ENCODE data around the gene PIAS1. TPM values are rescaled to one million over a fixed set of nuclear protein-coding genes. Genes with fewer than 3 reads are reported as not detected.
"Not testable (repeated sequence)": the region's sequence is repeated elsewhere in the genome, so short reads cannot be mapped to it uniquely, and the experiment has no call there.

Gene PIAS1
- polyA plus RNA-seq, 1 donor: 46.5 TPM

DNA sequence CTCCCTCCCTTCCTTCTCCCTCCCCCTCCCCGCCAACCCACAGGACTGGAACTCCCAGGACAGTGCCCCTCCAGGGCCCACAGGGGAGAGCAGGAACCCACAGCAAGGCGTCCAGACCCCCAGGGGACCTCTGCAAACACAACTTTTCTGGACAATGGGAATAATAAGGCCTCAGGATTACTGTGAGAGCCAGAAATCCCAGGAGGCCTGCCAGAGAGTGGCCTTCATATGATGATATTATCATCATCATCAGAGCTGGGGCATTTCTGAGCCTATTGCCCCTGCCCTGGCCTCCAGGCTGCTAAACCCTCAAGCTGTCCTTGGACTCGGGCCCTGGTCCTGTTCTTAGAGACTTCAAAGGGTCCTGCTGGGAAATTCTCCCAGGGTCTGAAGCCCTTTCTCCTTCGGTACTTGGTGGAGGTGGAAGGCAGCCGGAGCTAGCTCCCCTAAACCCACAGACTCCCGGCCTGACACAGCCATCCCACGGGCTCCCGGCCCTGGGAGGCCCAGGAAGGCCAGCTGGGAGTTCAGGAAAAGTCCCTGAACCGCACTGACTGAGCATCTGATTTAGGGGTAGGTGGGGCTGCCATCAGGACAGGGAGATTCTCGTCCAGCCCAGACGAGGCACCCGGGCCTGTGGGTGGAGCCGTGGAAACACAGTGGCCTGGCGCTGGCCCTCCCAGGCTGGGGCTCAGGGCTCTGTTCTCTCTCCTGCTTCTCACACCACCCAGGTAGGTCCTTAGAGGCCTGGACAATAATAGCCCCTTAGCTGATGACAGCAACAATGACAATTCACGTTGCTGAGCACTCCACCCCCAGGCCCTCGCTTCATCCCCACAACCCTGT is 146.1 kb downstream of the PIAS1 start:
- Histone ChIP-seq H3K9me3 (ENCODE audit: control insufficient read depth, low read depth, low read length) (no peaks in the 10 kb centered on the region), H3K36me3 (ENCODE audit: control insufficient read depth, insufficient read depth, low read length) (peaks cover 38% of the 10 kb centered on the region), H3K4me1 (ENCODE audit: control insufficient read depth, insufficient read depth, low read length) (peaks cover 33% of the 10 kb centered on the region), H3K27ac (ENCODE audit: low read length) (no peak overlapping the region), H3K27me3 (ENCODE audit: control insufficient read depth, insufficient read depth, low read length) (no peaks in the 10 kb centered on the region), H3K4me3 (ENCODE audit: low read length) (peak overlapping the region; percentile 0)
- DNase-seq: no peak
- no CpG with 5 or more reads among the region's 16 CpGs for WGBS (ENCODE audit: insufficient coverage, low lambda C conversion rate)

DNA sequence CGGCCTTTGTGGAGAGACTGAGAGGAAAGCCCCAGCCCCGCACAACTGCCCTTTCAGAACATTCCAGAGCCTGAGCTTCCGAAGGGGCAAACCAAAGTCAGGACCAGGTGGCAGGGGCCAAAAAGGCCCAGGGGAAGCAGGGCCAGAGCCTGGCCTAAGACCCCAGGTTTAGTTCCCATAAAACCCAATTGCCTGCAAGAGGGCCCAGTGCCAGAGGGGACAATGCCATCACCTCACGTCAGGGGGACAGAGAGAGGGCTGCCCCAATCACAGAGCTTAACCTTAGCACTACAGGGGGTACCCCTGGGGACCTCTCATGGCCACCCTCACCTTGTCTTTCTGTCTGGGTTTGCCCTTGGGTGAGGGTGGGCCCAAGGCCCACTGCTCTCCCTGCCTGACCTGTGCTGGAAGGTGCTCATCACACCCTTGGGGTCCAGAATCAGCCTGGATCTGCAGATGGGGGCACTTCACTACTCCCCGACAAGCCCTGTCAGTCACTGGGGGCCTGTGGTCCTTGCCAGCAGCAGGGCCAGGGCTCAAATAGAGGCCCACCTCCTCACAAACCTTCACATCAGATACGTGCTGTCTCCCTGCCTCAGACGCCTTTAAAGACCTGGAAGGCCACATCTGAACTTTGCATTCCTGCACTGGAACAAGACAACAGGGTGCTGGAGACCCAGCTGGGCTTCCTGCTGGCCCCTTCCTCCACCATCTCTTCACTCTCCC is 147.2 kb downstream of the PIAS1 start:
- Histone ChIP-seq H3K36me3 (ENCODE audit: control insufficient read depth, insufficient read depth, low read length) (peaks cover 27% of the 10 kb centered on the region), H3K9me3 (ENCODE audit: control insufficient read depth, low read depth, low read length) (no peaks in the 10 kb centered on the region), H3K4me1 (ENCODE audit: control insufficient read depth, insufficient read depth, low read length) (peaks cover 42% of the 10 kb centered on the region), H3K27me3 (ENCODE audit: control insufficient read depth, insufficient read depth, low read length) (no peaks in the 10 kb centered on the region), H3K27ac (ENCODE audit: low read length) (no peak overlapping the region), H3K4me3 (ENCODE audit: low read length) (peak overlapping the region; percentile 2)
- no CpG with 5 or more reads among the region's 7 CpGs for WGBS (ENCODE audit: insufficient coverage, low lambda C conversion rate)
- DNase-seq: no peak

DNA sequence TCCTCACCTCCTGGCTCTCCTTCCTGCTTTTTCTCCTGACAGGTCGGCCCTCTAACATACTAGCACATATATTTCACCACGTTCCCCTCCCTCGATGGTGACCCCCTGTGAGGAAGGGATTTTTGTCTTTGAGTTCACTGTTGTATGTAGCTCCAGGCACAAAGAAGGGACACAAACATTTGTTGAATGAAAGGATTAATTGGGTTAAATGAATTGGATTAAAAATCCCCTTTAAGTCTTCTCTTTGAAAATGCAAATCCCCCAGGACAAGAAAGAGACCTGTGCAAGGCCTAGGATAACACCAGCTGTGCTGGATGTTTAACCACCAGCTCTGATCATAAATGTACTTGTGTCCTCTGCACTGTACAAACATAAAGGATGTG is 147.8 kb downstream of the PIAS1 start:
- Histone ChIP-seq H3K27me3 (ENCODE audit: control insufficient read depth, insufficient read depth, low read length) (no peaks in the 10 kb centered on the region), H3K9me3 (ENCODE audit: control insufficient read depth, low read depth, low read length) (no peaks in the 10 kb centered on the region), H3K4me3 (ENCODE audit: low read length) (peak overlapping the region; percentile 2), H3K27ac (ENCODE audit: low read length) (no peak overlapping the region), H3K36me3 (ENCODE audit: control insufficient read depth, insufficient read depth, low read length) (peaks cover 24% of the 10 kb centered on the region), H3K4me1 (ENCODE audit: control insufficient read depth, insufficient read depth, low read length) (peaks cover 47% of the 10 kb centered on the region)
- DNase-seq: no peak
- WGBS (ENCODE audit: insufficient coverage, low lambda C conversion rate): no CpG with 5 or more reads among the region's 3 CpGs

DNA sequence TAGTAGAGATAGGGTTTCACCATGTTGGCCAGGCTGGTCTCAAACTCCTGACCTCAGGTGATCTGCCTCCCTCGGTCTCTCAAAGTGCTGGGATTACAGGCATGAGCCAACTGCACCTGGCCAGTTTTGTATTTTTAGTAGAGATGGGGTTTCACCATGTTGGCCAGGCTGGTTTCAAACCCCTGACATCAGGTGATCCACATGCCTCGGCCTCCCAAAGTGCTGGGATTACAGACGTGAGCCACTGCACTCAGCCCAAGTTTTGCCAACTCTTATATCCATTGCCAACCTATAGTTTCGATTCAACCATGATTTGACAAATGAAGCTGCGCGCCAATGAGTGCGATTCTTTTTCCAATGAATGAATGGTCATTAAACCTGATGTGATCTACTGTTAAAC is 148.9 kb downstream of the PIAS1 start:
- not testable (repeated sequence) for H3K27me3 ChIP-seq (ENCODE audit: control insufficient read depth, insufficient read depth, low read length); DNase-seq; H3K27ac ChIP-seq (ENCODE audit: low read length); H3K9me3 ChIP-seq (ENCODE audit: control insufficient read depth, low read depth, low read length)
- Histone ChIP-seq H3K4me3 (ENCODE audit: low read length) (peak overlapping the region; percentile 71), H3K36me3 (ENCODE audit: control insufficient read depth, insufficient read depth, low read length) (peaks cover 13% of the 10 kb centered on the region), H3K4me1 (ENCODE audit: control insufficient read depth, insufficient read depth, low read length) (peaks cover 47% of the 10 kb centered on the region)
- no CpG with 5 or more reads among the region's 7 CpGs for WGBS (ENCODE audit: insufficient coverage, low lambda C conversion rate)

DNA sequence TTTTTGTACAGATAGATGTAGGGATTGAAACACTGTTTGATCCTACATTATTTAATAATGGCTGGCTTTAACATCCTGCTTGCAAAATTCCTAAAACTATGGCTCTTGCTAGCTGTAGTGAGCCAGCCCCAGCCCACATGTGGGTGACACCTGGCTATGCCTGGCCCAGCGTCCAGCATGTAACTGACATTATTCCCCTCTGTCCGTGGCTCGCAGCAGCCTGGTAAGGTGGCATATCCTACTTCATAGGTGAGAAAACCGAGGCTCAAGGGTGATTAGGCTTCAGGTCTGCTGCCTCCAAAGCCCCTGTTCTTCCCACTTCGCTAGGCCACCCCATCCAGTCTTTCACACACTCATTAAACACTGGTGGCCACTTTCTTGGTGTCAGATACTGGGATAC is 149.4 kb downstream of the PIAS1 start:
- WGBS (ENCODE audit: insufficient coverage, low lambda C conversion rate): no CpG with 5 or more reads among the region's 5 CpGs
- Histone ChIP-seq H3K4me3 (ENCODE audit: low read length) (peak overlapping the region; percentile 71), H3K27me3 (ENCODE audit: control insufficient read depth, insufficient read depth, low read length) (no peaks in the 10 kb centered on the region), H3K36me3 (ENCODE audit: control insufficient read depth, insufficient read depth, low read length) (peaks cover 11% of the 10 kb centered on the region), H3K9me3 (ENCODE audit: control insufficient read depth, low read depth, low read length) (no peaks in the 10 kb centered on the region), H3K27ac (ENCODE audit: low read length) (peak overlapping the region; percentile 97), H3K4me1 (ENCODE audit: control insufficient read depth, insufficient read depth, low read length) (peaks cover 47% of the 10 kb centered on the region)
- no peak for DNase-seq

DNA sequence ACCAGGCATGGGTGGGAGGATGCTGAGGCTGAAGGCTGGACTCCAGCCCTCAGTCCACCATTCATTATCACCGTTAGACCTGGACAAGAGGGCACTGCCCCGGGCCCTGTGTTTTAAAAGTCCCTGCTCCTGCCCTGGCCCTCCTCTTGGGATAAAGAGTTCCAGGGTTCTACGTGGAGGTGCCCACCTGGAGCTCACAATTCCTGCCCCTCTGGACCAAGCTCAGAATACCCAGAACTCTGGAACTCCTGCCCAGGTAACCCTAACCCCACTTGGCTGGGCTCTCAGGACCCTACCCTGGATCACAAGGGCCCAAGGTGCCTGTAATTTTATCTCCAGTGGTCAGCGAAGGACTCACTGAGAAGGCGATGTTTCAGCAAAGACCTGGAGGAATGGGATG is 149.8 kb downstream of the PIAS1 start:
- peak overlapping the region; percentile 71 for H3K4me3 ChIP-seq (ENCODE audit: low read length)
- DNase-seq: no peak
- H3K36me3 ChIP-seq (ENCODE audit: control insufficient read depth, insufficient read depth, low read length): peaks cover 11% of the 10 kb centered on the region
- peaks cover 47% of the 10 kb centered on the region for H3K4me1 ChIP-seq (ENCODE audit: control insufficient read depth, insufficient read depth, low read length)
- H3K27ac ChIP-seq (ENCODE audit: low read length): peak overlapping the region; percentile 97
- H3K27me3 ChIP-seq (ENCODE audit: control insufficient read depth, insufficient read depth, low read length): no peaks in the 10 kb centered on the region
- no CpG with 5 or more reads among the region's 5 CpGs for WGBS (ENCODE audit: insufficient coverage, low lambda C conversion rate)
- H3K9me3 ChIP-seq (ENCODE audit: control insufficient read depth, low read depth, low read length): no peaks in the 10 kb centered on the region

DNA sequence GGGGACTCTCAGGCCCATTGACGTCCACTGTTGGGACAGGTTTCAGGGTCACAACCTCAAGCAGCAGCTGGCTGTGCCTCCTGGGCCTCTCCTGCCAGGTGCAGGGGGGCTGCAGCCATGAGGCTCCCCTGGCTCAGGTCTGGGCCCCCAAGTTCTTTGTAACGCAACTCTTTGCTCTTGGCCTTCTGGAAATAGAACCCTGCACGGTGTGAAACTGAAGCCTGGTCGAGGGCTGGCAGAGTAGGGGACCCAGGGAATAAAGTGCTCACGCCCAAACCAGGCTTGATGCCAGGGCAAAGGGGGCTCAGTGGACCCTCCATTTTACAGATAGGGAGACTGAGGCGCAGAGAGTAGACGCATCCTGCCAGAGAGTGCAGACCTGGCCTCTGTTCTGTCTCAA is 150.2 kb downstream of the PIAS1 start:
- Histone ChIP-seq H3K36me3 (ENCODE audit: control insufficient read depth, insufficient read depth, low read length) (peaks cover 9% of the 10 kb centered on the region), H3K4me3 (ENCODE audit: low read length) (peak overlapping the region; percentile 71), H3K9me3 (ENCODE audit: control insufficient read depth, low read depth, low read length) (no peaks in the 10 kb centered on the region), H3K4me1 (ENCODE audit: control insufficient read depth, insufficient read depth, low read length) (peaks cover 47% of the 10 kb centered on the region), H3K27me3 (ENCODE audit: control insufficient read depth, insufficient read depth, low read length) (no peaks in the 10 kb centered on the region), H3K27ac (ENCODE audit: low read length) (peak overlapping the region; percentile 97)
- no peak for DNase-seq
- no CpG with 5 or more reads among the region's 7 CpGs for WGBS (ENCODE audit: insufficient coverage, low lambda C conversion rate)

DNA sequence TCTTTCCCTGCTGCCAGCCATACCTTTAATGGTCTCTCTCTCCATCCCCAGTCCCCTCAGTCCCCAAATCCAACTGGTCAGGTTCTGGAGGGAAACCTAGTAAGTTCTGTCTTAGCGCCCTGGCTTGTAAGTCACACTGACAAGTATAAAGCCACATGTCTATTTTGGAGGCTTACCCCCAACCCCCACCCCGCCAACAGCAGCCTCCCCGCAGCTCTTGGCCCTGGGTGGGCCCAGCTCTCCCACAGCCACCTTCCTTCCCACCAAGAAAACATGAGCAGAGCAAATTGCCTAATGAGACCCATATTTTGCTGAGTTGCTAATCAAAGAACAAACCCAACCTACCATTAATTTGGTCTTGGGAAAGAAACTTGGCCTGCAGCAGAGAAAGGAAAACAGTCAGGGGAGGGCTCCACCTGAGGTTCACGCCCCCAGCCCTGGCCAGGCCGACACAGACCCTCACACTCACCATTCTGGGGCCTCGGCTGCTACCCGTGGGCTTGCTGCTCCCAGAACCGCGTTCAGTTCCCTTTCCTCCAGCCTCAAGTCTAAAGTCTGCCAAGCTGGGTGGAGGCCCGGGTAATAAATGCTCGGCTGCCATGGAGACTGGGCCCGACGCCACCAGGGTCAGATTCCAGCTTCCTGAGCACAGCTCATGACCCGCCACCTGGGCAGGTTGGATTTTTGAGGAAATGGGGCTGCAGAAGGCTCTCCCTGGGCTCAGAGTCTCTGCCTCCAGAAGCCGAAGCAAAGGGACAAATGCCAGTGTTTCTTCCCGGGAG is 150.9 kb downstream of the PIAS1 start, which contains the start of gene CALML4:
CALML4 (minus strand) TSS at position 557 of the 782 bp plus-strand sequence; CDS start at position 472, 85 bp downstream.
- Histone ChIP-seq H3K4me1 (ENCODE audit: control insufficient read depth, insufficient read depth, low read length) (peaks cover 44% of the 10 kb centered on the region), H3K27ac (ENCODE audit: low read length) (peak within 1 kb of the TSS; percentile 97), H3K4me3 (ENCODE audit: low read length) (peak within 1 kb of the TSS; percentile 71), H3K36me3 (ENCODE audit: control insufficient read depth, insufficient read depth, low read length) (peaks cover 11% of the 10 kb centered on the region), H3K9me3 (ENCODE audit: control insufficient read depth, low read depth, low read length) (no peaks in the 10 kb centered on the region), H3K27me3 (ENCODE audit: control insufficient read depth, insufficient read depth, low read length) (no peaks in the 10 kb centered on the region)
- DNase-seq: peak; percentile 95 to 98
- no CpG with 5 or more reads among the region's 16 CpGs for WGBS (ENCODE audit: insufficient coverage, low lambda C conversion rate)

DNA sequence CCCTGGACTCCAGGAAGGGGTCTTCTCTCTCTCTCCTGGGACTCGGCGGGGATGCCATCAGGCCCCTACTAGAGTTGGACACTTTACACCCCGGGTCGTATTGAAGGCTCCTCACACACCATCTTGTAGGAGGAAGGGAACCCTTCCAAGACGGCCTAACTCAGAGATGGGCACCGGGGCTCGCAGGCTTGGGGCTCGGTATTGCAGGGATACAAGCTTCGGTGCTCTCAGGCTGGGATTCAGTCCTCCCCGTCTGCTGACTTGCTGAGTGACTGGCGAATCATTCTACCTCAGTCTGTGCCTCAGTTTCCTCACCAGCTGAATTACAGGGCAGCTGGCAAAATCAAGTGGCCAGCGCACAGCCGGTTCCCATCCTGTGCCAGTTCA is 151.4 kb downstream of the PIAS1 start:
- DNase-seq: no peak
- Histone ChIP-seq H3K4me3 (ENCODE audit: low read length) (peak overlapping the region; percentile 71), H3K9me3 (ENCODE audit: control insufficient read depth, low read depth, low read length) (no peaks in the 10 kb centered on the region), H3K27ac (ENCODE audit: low read length) (peak overlapping the region; percentile 97), H3K27me3 (ENCODE audit: control insufficient read depth, insufficient read depth, low read length) (no peaks in the 10 kb centered on the region), H3K4me1 (ENCODE audit: control insufficient read depth, insufficient read depth, low read length) (peaks cover 44% of the 10 kb centered on the region), H3K36me3 (ENCODE audit: control insufficient read depth, insufficient read depth, low read length) (peaks cover 16% of the 10 kb centered on the region)
- WGBS (ENCODE audit: insufficient coverage, low lambda C conversion rate): no CpG with 5 or more reads among the region's 13 CpGs

DNA sequence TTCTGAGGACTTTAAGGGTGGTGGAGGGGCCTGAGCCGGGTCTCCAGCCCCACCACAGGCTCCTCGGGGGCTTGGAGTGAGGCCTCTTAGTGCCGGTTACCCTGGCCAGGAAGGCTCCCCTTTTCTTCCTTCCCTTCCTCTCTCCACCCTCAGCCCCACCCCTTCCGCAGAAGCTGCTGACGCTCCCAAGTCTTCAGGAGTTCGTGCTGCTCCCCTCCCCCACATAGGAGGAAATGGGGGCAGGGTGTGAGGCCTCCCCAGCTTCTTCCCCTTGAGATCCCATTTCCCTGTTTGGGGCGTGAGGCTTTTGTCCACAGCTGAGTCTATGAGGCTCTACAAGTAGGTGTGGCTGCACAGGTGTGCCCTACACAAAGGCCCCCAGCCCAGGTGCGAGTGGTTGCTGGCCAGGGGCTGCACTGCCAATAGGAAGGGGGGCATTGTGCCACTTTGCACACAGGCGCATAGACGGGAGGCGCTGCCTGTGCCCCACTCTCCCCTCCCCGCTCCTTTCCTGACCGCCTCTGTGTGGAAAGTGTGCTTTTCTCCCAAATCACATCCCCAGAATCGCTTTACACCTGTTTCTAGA is 151.9 kb downstream of the PIAS1 start:
- no CpG with 5 or more reads among the region's 14 CpGs for WGBS (ENCODE audit: insufficient coverage, low lambda C conversion rate)
- H3K36me3 ChIP-seq (ENCODE audit: control insufficient read depth, insufficient read depth, low read length): peaks cover 17% of the 10 kb centered on the region
- DNase-seq: peak; percentile 92 to 95
- no peaks in the 10 kb centered on the region for H3K9me3 ChIP-seq (ENCODE audit: control insufficient read depth, low read depth, low read length)
- peaks cover 44% of the 10 kb centered on the region for H3K4me1 ChIP-seq (ENCODE audit: control insufficient read depth, insufficient read depth, low read length)
- H3K27me3 ChIP-seq (ENCODE audit: control insufficient read depth, insufficient read depth, low read length): no peaks in the 10 kb centered on the region
- H3K4me3 ChIP-seq (ENCODE audit: low read length): peak overlapping the region; percentile 71
- peak overlapping the region; percentile 97 for H3K27ac ChIP-seq (ENCODE audit: low read length)
